Skin epidermis (tissue), 12 donors: Measurements from ENCODE around the gene WDR36.

ENCODE experiments used
- H3K27ac ChIP-seq, 21 experiments: fragments of 200-600 bp; sonication (generic) in 11 of 21; one replicate each; pipeline ENCODE4 v1.5.0; 2020; ENCODE audit warnings: mild to moderate bottlenecking in 3 of 21, inconsistent platforms in 2 of 21, moderate library complexity in 2 of 21
- H3K4me3 ChIP-seq, 7 experiments: fragments of 200-600 bp; sonication (generic) in 2 of 7; one replicate each; pipeline ENCODE4 v1.5.0; 2020; ENCODE audit warnings: inconsistent platforms in 2 of 7, mild to moderate bottlenecking in 2 of 7, moderate library complexity in 1 of 7

The WDR36 gene

DNA sequence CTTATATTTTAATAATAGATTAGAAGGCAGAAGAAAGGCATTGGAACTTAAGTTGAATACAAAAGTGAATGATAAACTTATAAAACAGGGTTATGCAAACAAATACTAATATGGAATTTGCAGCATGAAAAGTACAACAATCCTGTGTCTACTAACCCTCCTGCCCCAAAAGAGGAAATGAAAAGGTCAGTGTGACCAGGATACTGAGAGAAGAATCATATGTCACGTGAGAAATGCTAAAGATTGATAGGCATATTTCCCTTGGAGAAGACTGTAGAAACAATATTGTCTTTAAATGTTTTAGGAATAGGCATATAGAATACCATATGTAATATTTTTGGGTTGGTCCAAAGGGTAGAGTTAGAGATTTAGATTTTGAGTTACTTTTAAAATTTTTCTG is 3.8 kb downstream of the WDR36 start:
- no peak overlapping the region for H3K27ac ChIP-seq
- H3K4me3 ChIP-seq = no peak overlapping the region

DNA sequence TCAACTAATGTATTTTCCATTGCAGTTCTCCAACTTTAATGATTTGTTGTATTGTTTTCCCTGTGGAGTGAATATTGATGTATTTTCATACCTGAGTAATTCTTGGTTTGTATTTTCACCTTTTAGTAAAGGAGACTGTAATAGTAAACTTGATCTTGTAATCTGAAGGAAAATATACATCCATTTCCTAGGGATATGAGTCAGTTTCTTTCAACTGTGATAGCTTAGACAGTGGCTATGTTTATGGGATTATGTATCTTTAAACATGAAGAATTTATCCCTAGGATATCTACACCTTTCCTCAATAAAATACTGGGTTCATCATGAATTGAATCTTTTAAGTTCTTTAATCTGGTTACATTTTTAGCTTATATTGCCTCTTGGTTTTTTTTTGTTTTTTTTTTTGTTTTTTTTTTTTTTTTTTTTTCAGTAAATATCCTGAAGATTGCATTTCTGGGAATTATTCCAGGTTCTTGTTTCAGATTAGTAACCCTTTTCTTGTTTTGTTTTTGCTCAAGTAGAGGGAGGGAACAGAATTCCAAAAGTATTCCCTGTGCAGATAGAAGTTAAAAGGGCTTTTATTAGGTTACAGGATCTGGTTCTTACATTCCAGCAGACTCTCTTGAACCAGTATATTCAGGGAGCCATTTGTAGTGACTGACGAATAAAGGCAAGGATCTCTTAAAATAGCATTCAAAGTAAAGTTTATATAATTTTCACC is 7.1 kb downstream of the WDR36 start:
- no peak overlapping the region for H3K27ac ChIP-seq
- H3K4me3 ChIP-seq = no peak overlapping the region

DNA sequence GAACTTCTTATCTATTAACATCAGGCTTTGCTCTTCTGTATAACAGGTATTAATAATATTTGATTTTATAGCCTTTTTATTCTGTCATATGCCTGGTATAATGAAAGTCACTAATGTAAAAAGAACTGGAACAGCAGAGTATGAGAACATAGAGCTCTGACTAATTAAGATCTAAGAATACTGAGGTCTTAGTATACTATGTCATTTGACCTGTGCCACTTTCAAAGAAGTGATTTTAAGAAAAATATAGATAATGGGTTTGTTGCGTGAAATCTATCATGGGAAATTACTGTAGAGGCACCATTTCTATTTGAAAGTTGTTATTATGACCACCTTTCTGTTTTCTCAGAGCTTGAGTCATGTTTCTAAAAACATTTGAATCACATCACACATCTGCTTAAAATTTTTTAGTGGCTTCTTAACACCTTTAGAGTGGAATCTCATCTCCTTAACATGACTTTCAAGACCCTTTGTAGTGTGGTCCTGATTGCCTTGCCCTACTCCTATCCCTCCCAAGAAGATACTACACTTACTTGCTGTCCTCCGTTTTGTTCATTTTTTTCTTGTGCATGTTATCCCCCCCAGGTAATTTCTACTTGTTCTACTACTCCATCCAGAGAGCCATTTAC is 14.3 kb downstream of the WDR36 start:
- Histone ChIP-seq H3K27ac (no peak overlapping the region), H3K4me3 (no peak overlapping the region)

DNA sequence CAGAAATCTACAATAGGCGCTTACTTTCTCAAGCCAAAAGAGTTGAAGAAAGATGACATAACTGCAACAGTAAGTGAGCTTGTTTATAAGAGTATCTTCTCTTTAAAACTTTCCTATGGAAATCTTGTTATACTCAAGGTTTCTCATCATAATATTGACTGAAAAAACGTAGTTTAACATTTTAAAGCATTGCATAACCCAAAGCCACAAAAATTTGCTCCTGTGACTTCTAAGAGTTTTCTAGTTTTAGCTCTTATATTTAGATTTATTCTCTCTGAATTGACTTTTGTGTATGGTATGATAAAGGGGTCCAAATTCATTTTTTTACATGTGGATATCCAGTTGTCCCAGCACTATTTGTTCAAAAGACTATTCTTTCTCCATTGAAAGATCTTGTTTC is 15.2 kb downstream of the WDR36 start:
- no peak overlapping the region for H3K4me3 ChIP-seq
- H3K27ac ChIP-seq = no peak overlapping the region

DNA sequence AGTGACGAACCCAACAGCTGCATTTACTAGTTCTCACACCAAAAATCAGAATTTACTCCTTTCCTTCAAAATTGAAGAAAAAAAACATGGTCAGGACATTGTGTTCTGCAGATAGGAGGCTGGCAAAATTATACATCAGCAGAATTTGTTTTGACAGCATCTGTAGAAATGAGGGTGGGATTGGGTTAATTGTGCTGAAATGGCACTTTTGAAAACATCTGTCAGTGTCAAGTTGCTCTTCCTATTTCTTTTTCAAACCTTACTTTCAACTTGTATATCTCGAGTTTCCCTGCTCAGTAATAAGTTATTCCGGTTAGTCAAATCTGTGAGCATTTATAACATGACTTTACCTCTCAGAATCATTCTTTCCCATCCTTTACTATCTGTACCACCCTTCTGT is 19.8 kb downstream of the WDR36 start:
- no peak overlapping the region for H3K27ac ChIP-seq

DNA sequence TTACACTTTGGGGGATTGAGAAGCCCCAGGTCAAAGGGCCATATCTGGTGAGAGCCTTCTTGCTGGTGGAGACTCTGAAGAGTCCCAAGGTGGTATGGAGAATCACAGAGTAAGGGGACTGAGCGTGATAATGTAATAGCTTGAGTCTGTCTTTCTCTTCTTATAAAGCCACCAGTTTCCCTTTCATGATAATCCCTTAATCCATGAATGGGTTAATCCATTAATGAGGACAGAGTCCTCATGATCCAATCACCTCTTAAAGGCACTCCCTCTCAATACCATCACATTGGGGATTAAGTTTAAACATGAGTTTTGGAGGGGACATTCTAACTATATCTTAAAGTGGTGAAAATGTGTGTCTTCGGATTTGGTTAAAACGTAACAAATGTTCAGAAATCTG is 21.5 kb downstream of the WDR36 start:
- Histone ChIP-seq H3K4me3 (no peak overlapping the region), H3K27ac (no peak overlapping the region)

More for the DNA sequence above, 19.8 kb downstream of the WDR36 start:
- no peak overlapping the region for H3K4me3 ChIP-seq

DNA sequence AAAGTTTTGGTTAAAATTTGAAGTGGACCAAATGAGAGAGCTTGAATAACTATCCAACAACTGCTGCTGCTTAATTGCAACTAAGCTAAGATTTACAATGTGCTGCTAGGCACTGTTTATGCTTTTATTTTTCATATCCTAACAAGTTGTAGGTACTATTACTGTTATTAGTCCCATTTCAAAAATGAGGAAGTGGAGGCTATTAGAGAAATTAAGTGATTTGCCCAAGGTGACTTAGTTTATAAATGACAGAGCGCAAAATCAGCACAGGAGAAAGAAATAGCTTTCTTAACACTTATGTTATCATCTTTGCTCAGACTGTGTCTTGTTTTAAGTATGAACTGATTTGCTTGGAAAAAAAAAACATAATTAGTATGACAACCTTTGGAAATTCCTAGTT is 23.1 kb downstream of the WDR36 start:
- no peak overlapping the region for H3K27ac ChIP-seq
- H3K4me3 ChIP-seq = no peak overlapping the region

DNA sequence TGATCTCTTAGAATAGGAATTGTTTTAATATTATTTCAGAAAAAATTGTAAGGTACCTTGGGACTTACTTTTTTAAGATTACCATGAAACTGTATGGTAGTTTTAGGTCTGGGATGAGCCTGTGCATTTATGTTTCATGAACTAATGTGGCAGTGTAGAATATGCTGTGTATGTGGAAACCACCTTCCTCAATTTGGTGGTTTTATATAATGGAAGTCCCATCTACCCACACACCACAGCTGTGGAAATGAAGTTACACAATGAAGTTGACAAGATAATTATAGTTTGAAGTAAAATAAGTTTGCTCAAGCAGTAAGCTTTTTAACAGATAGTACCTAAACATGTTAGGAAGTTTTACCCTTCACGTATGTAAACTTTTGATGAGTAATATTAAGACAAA is 24.4 kb downstream of the WDR36 start:
- Histone ChIP-seq H3K4me3 (no peak overlapping the region), H3K27ac (no peak overlapping the region)

DNA sequence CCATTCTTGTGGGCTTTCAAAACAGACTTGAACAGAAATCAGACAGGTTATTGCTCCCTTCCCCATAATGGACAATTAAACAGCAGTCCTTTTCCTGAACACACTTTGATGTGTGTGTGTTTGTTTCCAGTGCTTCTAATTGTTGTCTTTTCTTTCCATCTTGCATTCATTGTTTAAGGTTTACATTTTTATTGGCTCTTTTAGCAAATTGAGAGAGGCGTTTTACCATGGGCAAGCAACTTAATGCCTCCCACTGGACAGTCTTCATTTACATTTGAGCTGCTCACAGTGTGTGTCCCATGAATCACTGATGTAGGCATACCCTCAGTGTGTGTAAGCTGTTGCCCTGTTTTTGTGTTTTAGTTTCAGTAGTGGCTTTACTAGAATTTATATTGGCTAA is 25.0 kb downstream of the WDR36 start:
- Histone ChIP-seq H3K27ac (no peak overlapping the region), H3K4me3 (no peak overlapping the region)

DNA sequence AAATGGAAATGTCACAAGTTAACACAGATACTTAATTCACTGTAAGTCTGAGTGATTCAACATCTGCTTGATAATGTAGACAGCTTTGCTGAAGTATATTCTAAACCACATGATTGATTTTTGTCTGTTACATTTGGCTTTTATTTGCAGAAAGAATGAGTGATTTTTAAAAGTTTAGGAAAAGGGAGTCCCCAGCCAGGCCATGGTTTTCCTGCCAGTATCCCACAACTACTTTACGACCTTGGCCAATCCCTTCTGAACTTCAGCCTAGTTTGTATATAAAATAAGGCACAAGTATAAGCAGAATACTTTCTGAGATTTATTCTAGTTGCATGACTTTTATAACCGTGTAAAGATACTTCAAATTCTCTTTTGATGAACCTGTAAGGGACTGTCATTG is 27.1 kb downstream of the WDR36 start:
- H3K27ac ChIP-seq = no peak overlapping the region
- no peak overlapping the region for H3K4me3 ChIP-seq

DNA sequence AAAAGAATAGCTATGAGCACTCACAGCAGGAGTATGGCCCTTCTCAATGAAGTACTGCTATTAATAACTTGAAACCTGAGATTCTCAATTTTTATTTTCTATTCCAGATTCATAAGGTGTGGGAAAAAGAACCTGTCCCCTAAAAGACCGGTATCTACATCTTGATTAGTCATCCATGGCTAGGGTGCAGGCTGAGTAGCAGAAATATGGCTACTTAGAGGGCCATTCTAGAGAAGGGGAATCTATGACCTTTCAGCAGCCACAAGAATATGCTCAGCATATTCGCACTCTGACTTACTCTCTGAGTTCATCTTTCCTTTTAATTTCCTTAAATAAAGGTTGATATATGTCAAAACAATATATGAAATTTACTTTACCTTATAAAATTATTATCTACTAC is 27.7 kb downstream of the WDR36 start:
- H3K27ac ChIP-seq = no peak overlapping the region
- no peak overlapping the region for H3K4me3 ChIP-seq

DNA sequence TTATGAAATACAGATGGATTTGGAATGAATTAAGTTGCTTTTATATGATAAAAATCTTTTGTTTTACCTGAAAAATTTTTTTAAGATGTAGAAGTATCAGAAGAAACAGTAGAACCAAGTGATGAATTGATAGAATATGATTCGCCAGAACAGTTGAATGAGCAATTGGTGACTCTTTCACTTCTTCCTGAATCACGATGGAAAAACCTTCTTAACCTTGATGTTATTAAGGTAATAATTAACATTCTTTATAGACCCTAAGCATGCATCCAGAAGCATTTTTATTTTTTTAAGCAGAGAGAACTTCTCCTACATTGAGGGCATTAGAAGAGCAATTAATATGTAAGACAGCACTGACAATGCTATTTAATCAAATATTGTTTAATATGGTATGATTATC is 28.8 kb downstream of the WDR36 start:
- no peak overlapping the region for H3K4me3 ChIP-seq
- no peak overlapping the region for H3K27ac ChIP-seq

DNA sequence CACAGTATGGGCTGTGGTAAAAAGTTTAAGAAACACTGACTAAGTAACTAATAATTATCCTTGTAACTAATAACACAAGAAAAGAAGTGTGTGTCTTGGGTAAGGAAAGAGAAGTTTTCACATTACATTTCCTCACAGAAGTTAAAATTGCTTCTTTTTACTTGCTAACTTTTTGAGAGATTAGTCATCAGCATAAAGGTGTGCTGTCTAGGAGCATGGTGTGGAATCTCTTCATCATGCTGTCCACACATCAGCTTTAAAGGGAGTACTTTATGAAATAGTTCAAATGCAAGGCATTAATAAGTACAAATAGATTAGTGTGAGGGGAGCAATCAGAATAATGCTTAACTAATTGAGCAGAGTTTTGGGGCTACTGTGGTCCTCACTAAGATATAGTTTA is 29.8 kb downstream of the WDR36 start:
- Histone ChIP-seq H3K27ac (no peak overlapping the region), H3K4me3 (no peak overlapping the region)

DNA sequence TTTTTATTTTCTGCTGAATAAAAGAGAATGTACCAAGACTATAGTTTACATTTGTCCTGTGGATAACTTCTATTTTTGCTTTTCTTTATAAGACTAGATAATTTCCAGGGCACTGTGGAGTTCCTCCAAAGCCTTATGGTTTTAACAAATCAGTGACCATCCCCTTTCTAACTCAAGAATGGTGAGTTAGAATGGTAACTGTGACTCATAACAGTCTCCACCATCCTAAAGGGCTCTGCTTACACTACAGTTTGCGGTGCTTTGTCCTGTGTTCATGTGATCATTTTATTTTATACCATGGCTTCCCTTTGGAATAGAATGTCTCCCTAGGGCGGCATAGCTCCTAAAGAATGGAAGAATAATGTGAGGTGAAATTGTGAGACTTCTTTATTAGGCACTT is 30.2 kb downstream of the WDR36 start:
- H3K4me3 ChIP-seq = no peak overlapping the region
- no peak overlapping the region for H3K27ac ChIP-seq

DNA sequence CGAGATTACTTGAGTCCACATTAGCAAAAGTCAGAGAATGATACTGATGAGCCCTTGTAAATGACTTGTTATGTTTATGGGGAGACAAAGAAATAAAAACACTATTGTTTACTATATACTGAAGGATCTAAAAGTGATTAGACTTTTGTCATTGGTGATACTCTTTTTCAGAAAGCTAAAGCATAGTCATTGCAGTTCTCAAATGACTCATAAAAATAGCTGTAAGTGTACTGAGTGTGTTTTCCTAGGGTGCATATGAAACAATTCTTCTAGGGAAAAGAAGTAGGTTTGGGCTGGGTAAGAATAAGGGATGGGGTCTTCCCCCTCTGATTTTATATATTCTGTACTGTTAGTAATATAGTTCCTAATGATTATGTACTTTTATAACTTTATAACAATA is 32.6 kb downstream of the WDR36 start:
- no peak overlapping the region for H3K27ac ChIP-seq

DNA sequence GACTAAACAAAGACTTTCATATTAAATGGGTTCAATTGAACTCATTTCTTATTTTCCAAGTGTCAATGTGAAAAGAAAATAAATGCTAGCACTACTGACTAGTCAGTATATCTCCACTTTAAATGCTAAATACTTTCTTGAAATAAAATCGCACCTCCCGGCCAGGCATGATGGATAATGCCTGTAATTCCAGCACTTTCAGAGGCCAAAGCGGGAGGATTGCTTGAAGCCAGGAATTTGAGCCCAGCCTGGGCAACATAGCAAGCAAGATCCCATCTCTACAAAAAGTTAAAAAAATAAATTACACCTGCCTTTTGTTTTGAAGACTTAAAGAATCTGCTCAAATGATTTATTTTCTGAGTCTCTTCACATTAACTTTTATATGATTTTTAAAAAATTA is 34.7 kb downstream of the WDR36 start:
- no peak overlapping the region for H3K27ac ChIP-seq
- H3K4me3 ChIP-seq = no peak overlapping the region

More for the DNA sequence above, 32.6 kb downstream of the WDR36 start:
- no peak overlapping the region for H3K4me3 ChIP-seq

DNA sequence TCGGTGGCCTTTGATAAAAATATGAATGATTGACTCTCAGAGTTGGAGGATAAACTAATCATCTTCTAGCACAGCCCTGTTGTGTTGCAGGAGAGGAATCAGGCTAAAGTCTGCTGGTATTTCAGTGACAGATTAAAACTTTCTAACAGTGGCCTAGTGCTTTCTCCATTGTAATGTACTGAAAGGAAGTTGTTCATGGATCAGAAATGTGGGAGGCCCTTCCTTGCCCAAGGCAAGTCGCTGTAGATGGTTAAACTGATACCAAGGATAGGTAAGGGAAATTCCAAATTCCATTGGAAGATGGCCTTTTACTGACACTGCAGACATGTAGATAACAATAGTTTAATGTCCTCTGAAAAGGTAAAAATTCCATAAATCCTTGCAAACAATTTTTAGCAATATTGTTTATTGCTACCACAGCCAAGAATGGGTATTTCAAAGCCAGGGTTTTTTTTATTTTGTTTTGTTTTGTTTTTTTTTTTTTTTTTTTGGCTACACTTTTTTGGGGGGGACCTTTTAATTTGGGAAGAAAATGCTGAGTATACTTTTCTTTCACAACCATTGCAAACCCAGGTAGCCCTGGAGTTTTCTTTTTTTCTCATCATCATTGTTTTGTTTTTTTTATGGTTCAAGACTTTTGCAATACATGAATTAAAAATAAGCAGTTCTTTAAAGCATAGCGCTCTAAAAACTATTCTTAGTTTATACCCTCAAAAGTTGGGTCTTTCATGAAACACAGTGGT is 35.5 kb downstream of the WDR36 start:
- H3K27ac ChIP-seq = no peak overlapping the region
- H3K4me3 ChIP-seq = no peak overlapping the region

DNA sequence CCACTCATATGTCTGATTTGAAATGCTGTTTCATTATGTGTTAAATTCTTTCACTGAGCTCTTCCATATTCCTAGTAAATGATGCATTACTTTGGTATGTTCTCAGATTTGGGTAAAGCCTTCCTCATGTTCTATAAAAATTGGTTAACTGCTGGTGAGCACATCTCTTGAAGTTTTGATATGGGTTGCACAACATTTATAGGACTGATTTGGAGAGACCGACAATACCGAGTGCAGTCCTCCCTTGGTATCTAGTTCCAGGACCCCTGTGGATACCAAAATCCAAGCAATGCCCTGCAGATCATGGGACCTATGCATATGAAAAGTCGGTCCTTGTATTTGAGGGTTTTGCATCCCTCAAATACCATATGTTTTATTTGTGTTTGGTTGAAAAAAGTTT is 37.8 kb downstream of the WDR36 start:
- no peak overlapping the region for H3K4me3 ChIP-seq
- no peak overlapping the region for H3K27ac ChIP-seq

DNA sequence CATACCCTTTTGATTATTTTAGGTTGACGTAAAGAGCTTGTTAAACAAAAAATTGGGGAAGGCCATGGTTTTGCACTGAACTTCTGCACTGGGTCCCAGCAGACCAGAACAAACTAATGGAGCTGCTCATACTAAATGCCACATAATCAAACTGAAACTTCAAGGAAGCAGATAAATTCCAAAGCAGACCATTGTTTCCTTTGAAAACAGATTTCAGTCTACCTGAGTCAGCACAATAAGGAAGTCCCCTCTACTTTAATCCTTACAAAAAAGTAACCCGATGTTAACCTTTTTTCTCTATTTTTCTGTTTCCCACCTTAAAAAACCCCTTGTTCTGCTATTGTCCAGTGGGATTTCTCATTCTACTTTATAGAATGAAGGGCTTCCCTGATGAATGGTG is 39.2 kb downstream of the WDR36 start:
- no peak overlapping the region for H3K27ac ChIP-seq

DNA sequence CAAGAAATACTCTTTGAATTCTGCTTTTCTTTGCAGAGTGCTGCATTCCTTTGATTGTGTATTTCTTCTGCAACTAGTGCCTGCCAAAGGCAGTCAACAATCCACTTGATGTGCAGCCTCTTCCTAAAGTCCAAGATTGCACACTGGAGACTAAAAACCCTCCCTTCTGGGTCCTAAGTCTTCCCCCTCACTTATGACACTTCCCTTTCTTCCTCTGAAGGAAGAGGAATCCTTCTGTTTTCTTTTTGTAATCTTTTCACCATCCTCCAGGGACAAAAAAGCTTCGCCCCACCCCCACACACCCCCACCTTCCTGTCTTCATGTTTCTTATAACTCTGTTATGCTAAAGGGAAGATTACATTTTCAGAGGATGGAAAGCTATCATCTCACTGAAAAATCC is 39.9 kb downstream of the WDR36 start:
- Histone ChIP-seq H3K4me3 (no peak overlapping the region), H3K27ac (no peak overlapping the region)

More for the DNA sequence above, 39.2 kb downstream of the WDR36 start:
- H3K4me3 ChIP-seq = no peak overlapping the region

DNA sequence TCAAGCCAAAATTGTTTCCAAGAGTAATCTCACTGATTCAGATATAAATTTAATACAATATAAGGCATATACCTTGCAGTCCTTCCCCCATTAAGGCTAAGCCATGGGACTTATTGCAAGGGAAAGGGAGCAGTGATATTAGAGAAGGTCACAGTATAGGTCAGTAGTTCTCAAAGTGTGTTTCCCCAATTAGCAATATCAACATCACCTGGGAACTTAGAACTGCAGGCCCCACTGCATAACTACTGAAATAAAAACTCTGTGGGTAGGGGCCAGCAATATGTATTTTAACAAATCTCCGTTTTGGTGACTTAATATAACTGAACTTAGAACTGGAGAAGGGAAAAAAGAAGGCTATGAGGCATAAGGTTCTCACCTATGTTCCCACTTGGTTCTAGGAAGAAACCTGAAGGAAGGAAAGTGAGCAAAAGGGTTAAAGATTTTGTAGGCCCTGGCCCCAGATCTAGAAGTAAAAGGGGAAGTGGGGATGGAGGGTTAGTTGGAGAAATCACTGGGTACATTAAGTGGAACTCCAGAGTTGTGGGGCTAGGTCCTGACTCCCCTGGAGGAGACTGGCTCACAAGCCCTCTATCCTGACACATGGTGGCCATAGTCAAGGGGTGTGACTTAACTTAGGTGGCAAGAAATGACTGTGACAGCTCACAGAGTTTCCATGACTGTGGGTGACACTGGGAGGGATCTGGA is 40.7 kb downstream of the WDR36 start:
- Histone ChIP-seq H3K27ac (no peak overlapping the region), H3K4me3 (no peak overlapping the region)
